Medulla oblongata (tissue), 1 donor: ENCODE measurements around the gene MTA1.

Experiments used
- DNase-seq: peaks from one replicate; pipeline ENCODE4 v3.0.0-alpha.2; 2015; ENCODE audit errors: extremely low spot score

The MTA1 gene

DNA sequence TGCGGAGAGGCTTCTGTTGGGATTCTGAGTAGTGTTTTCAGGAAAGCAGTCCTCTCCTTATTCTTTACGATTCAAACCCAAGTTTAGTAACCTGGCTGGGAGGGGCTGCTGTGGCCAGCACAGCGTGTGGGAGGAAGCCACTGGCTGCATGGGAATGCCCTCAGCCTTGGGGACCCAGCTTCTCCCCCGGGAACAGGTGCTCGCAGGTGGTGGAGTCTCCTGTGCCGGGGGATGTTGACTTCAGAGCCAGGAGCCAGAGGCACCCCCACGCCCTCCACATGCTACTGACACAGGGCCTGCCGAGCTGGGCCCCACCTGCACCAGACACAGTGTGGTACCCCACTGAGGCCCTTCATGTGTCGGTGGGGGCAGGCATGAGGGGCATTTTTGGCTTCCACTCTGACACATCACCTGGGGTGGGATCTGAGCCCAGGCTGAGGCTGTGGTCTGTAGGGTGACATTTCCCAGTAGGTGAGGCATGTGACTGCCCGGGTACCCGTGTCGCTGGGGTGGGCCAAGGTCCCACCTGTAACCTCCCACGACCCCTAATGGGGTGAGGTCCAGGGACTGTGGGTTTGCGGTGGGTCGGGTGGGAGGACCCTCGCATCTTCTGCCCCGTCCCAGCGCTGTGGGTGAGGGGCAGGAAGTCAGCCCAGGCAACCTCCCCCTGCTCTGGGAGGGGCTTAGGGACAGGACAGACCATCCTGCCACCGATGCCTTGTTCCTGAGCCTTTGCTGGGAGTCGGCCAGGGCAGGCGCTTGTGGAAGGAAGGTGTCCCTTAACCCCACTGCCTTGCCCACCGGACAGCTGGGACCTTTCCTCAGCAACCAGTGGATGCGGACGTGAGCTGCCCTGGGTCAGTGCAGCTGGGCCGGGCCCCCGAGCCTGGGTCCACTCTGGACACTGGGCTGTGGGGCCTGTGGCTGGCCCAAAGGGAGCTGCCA lies 26.5 kb downstream of the MTA1 start:
- no peak for DNase-seq

DNA sequence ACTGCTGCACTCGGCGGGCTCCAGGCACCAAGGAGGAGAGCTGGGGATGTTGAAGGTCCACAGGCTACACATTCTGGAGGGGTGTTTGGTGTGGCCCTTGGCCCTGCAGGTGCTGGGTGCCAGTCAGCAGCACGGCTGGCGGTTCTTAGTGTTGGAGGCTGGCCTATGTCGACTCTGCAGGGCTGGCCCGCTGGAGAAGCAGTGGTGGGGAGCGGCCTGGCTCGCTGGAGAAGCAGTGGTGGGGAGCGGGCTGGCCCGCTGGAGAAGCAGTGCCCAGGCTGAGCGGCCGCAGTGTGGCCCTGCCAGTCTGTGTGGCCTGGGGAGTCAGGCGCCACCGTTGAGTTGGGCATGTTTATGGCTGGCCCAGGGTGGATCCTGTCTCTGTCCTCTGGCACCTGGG lies 27.3 kb downstream of the MTA1 start:
- no peak for DNase-seq

DNA sequence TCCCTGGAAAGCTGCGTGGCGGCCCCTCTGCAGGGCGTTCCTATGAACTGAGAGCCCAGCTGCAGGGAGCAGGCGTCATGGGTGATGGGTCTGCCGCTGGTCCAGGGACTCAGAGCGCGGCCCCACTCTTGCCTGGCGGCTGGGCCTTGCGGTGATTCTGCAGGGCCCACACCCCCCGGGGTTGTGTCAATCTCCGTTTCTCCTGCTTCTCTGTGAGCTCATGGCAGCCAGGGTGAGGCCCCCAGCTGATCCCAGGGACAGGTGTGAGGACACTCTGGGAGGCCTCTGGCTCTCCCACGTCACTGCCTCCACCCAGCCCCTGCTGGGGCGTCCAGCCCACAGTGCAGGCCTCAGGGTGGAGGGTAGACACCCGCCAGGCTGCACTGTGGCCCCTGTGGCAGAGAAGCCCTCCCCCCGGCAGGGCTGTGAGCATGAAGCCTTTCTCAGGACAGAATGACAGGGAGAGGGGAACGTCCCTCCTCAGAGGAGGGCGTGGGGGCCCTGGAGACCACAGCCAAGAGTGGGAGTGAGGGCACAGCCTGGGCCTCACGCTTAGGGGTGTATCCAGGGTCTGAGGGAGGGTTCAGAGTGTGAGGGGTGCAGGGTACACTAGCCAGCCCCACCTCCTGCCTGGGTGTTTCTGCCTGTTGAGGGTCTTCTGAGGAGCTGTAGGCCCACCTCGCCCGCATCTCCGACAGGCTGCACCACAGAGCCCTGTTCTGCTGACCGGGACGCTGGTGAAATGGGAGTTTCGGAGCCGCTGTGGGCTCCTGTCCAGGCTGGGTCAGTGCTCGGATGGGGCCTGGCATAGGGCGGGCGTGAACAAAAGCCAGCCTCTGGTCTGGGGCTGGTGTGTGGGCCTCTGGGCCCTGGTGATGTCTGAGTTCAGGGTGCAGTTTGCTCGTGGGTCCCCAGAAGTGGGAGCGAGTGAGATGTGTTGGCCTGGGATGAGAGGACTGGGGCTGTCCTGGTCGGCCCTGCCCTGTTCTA lies 28.3 kb downstream of the MTA1 start:
- no peak for DNase-seq

DNA sequence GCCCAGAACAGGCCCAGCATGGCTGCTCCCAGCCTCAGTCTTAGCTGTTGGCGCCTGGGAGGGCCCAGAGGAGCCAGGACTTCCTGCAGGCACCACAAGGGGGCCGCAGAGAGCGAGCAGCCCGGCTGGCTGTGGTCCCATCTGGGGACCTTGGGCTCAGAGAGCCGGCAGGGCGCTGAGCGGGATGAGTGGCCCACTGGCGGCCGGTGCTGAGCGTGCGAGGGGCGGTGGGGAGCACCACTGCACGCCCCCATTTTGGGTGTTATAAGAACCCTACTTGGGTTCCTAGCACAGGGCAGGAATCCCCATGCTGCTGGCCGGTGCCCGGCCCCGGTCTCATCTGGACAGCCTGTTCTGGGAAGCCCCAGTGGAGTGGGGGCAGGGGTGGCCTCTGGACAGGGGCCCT lies 29.1 kb downstream of the MTA1 start:
- DNase-seq = peak; percentile 80

DNA sequence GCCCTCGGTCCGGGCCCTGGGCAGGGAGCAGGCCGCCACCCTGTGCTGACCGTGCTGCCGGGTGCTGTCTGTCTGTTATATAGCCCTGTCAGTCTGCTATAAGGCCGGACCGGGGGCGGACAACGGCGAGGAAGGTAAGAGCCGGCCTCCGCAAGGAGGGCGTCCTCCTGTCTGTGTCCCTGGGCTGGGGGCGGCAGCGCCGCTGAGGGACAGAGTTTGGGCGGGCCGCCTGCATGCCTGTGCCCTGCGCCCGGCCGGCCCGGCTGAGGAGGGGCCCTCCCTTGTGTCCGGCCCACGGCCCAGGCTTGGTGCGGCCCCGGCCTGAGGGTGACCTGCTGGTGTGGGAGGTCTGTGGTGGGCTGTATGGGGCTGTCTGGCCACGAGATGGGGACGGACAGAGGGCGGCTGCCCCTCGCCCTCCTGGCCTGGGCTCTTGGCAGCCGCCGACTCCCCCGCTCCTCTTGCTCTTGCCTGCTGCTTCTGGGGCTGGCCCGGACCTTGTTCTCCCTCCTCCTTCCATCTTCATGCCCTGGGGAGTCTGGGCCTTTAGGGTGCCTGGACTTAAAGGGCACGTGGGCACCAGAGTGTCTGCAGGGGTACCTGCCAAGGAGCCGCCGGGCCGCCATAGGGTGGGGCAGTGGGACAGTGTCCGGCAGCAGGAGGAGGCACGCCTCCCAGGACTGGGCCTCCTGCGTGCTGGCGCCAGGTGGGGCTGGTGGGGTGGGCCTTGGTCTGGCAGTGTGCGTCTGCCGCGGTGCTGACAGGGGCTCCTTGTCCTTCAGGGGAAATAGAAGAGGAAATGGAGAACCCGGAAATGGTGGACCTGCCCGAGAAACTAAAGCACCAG lies 29.9 kb downstream of the MTA1 start:
- no peak for DNase-seq

DNA sequence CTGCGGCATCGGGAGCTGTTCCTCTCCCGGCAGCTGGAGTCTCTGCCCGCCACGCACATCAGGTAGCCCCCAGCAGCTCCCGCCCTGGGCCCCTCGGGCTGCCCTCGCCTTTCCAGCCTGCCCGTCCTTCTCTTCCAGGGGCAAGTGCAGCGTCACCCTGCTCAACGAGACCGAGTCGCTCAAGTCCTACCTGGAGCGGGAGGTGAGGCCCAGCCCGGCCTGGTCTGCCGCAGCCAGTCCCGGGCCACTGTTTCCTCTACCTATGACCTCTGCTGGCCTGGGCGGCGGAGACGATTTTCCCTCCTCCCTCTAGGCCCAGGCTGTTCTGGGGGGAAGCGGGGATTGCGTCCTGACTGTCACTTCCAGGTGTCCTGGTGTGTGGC lies 30.5 kb downstream of the MTA1 start:
- DNase-seq = no peak

DNA sequence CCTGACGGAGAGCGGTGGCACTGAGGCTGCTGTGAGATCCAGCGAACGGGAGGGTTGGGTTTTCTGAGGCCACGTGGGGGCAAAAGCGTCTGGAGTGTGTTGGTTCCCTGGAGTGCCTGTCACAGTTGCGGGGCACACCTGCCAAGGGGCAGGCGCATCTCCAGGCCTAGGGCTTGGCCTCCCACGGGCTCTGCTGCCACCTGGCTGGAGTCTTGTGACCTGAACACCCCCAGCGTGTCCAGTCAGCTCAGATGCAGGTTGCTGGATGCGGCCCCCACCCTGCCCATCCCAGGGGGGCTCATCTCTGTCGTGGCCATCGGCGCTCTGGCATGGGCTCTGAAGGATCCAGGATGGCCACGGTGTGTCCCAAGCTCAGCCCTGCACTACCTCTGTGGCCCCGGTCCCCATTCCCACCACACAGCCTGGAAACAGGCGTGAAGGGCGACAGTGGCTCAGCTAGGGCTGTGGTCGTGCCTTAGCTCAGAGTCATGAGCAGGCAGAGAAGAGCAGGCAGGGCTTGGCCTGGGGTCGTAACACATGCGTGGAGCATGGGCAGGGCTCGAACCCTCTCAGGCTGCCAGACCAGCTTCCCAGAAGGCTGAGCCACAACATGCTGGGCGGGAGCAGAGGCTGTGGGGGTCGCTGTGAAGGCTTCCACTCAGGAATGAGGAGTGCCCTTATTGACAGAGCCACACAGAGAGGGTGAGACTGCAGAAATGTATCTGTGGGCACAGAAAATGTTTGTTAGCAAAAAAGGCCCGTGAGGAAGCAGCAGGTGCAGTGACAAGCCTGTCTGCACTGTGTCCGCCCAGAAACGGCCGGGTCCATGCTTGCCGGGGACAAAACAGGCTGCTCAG lies 31.5 kb downstream of the MTA1 start:
- no peak for DNase-seq

DNA sequence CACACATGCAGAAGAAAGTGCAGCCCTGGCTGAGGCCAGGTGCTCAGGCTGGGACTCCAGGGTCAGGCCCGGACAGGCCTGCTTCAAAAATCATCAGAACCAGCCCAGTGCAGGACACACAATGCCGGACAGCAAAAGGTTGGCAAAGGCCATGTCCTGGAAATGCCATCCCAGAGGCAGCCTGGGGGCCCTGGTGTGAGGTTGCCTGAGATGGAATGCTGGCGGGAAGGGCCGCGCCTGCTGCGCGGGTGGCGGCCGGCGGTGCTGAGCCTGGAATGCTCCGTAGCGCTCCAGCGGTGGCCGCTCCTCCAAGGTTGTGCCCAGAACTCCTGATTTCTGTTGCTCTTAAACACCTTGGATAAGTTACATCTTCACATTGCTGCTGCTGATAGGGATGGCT lies 33.3 kb downstream of the MTA1 start:
- DNase-seq = no peak

DNA sequence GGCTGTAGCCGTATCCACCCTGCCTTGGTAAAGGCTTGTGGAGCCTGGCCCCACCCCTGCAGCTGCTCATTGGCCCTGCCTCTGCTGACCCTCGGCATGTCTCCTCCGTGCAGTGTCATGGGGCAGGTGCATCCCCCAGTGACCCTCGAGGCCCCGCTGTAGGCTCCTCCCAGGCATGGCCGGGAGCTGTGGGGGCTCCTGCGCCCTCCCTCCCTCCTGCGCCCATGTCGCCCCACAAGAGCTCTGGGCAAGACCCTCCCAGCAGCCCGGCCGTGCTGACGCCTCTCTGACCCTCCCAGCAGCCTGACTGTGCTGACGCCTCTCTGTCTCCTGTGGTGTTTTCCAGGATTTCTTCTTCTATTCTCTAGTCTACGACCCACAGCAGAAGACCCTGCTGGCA lies 34.2 kb downstream of the MTA1 start:
- DNase-seq = no peak

DNA sequence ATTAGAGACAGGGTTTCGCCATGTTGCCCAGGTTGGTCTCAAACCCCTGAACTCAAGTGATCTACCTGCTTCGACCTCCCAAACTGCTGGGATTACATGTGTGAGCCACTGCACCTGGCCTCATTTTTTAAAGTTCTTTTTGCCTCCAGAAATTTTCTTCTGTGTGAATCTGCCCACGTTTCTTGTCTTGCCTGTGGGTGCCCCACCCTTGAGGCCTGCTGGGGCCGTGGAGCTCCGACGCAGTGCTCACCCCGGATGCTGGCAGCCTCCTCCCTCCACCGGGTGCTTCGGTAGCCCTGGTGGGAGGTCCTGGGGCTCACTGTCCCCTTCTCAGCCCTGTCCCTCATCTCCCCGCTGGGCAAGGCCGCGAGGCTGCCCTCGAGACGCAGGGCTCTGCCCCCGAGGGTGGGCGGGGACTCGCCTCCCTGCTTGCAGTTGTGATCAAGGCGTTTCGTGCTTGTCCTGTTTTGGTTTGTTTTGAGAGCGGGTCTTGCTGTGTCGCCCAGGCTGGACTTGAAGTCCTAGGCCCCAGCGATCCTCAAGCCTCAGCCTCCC lies 35.5 kb downstream of the MTA1 start:
- no peak for DNase-seq

DNA sequence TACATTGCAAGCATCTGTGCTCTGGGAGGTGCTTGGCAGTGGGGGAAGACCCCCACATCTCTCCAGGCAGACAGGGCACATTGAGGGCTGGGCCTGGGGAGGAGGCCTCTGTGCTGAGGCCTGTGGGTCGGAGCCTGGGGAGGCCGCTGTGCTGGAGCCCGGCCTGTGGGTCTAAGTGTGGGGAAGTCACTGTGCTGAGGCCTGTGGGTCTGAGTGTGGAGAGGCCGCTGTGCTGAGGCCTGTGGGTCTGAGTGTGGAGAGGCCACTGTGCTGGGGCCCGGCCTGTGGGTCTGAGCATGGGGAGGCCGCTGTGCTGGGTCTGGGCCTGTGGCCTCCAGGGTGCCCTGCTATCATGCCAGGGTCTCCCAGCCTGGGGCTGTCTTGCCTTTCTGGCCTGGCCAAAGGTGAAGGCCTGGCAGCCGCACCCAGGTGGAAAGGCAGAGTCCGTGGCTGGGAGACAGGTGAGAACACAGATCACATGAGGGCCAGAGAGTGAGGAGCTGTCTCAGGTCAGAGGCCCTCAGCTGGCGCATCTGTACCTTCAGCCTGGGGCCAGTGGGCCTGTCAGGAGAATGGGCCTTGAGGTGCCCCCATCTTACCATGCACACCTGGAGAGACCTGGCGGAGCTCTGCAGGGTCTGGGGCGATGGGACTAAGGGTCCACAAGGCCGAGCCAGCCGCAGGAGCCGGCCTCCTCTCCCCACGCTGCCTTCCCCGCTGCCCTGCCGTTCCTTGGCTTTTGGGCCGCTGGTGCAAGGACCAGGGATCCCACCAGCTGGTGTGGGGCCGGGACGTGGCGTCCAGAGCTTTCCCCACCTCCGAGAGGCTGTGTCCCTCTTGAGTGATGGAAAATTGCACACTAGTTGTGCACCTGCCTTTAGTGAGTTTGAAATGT lies 36.4 kb downstream of the MTA1 start:
- DNase-seq = no peak

DNA sequence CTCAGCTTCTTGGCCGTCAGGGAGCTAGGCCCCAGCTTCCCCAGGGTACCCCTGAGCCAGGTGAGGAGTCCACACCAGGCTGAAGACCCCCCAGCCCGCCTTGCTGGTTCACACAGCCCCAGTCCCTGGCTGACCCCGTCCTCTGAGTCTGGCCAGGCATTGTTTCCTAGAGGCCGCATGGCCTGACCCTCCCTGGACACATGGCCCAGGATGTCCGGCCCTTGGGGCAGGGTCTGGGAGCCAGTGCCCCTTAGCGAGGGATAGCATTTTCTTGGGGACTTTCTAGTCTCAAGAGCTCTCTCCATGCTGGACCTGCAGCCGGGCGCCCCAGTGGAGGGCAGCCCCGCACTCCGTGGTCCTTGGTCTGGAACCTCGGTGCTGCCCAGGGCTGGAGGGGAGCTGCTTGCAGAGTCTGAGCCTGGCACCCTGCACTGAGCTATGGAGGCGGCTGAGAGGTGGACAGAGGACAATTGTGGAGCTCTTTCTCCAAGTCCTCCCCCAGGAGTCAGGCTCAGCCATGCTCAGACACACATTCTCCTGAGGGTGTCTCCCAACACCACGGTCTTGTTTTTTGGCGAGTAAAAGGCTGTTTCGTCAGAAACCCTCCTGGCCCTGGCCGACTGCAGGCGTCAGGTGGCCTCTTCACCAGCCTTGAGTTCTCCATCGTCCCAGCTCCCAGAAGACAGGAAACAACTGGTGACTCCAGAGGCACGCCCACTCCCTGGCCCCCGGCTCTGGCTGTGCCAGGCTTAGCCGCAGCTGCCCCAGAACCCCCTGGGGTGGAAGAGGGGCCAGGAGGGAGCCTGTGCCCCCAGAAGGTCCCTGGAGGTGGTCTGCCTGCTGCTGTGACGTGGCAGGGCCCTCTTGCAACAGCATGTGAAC lies 37.4 kb downstream of the MTA1 start:
- DNase-seq = no peak

DNA sequence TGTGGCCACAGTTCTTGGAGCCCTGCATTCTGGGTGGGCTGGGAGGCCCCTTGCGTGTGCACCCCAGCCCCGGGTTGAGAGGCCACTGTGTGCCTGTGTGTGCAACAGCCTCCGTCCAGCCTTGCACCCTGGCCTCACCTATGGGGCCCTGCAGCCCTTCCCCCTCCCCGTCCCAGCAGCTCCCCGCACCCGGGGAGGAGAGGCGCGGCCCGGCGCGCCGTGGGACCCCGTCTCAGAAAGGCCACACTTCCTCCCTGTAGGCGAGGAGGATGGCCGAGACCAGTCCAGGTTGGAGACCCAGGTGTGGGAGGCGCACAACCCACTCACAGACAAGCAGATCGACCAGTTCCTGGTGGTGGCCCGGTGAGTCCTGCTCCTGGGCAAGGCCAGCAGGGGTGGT lies 38.4 kb downstream of the MTA1 start:
- no peak for DNase-seq

DNA sequence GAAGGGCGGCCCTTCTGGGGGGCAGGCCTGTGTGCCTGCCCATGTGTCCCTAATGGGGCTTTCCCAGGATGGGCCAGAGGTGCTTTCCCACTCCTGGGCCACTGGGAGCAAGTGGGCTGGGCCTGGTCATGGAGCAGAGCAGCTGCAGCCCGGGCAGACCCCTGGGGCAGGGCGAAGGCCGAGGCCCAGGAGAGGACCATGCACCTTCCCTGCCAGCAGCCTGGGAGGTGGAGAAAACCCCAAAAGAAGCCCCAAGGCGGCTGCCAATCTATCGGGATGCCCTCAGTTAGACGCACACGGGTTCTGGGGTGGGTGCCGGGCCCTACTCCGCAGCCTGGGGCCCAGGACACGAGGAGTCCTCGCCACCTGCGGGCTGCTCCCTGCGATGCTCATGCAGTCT lies 38.9 kb downstream of the MTA1 start:
- DNase-seq = no peak

DNA sequence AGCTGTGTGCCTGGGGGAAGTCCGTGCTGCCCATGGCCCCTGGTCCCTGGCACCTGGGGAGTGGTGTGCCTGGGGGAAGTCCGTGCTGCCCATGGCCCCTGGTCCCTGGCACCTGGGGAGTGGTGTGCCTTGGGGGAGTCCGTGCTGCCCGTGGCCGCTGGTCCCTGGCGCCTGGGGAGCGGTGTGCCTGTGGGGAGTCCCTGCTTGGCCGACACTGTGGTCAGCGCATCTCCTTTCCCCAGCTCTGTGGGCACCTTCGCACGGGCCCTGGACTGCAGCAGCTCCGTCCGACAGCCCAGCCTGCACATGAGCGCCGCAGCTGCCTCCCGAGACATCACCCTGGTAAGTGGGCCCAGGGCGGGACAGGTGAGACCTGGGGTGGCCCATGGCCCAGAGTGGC lies 40.5 kb downstream of the MTA1 start:
- no peak for DNase-seq

DNA sequence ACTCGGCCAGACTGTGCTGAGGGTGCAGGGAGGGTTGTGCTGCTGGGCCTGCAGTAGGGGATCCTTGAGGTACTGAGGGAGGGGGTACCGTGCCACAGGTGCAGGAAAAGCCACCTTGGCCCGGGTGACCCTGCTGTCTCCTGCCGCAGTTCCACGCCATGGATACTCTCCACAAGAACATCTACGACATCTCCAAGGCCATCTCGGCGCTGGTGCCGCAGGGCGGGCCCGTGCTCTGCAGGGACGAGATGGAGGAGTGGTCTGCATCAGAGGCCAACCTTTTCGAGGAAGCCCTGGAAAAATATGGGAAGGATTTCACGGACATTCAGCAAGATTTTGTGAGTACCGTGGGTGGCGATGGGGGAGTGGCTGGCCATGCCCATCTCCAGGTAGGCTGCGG lies 41.0 kb downstream of the MTA1 start:
- DNase-seq = no peak

DNA sequence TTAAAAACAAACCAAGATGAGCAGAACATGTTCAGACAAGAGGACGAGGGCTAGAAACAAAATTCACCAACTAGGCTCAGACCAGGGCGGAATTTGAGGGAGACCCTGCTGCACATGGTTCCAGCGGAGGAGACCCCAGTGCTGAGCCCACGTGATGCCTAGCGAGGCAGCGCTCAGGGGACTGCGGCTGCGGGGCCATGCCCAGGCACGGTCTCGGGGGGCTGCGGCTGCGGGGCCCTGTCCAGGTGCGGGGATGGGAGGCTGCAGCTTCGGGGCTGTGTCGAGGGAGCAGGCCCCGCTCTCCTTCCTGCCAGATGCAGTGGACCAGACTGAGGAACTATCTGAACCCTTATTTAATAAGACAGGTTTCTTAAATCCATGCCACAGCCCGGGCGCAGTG lies 42.3 kb downstream of the MTA1 start:
- no peak for DNase-seq

DNA sequence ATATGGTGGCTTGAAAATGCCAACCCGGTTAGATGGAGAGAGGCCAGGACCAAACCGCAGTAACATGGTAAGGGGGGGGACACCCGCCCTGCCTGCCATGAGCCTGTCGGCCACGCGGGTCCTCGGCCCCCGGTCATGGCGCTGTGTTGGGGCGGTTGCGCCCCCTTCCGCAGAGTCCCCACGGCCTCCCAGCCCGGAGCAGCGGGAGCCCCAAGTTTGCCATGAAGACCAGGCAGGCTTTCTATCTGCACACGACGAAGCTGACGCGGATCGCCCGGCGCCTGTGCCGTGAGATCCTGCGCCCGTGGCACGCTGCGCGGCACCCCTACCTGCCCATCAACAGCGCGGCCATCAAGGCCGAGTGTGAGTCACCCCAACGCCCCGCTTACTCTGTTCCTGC lies 44.9 kb downstream of the MTA1 start:
- DNase-seq = no peak
